Heart left ventricle (tissue), 13 donors: ENCODE measurements around the gene KRTAP5-1.
"Not testable (repeated sequence)": the region's sequence is repeated elsewhere in the genome, so short reads cannot be mapped to it uniquely, and the experiment has no call there.

Experiments used
- POLR2A ChIP-seq, 2 donors: fragments of 450-650 bp; IDR thresholded peaks; one replicate each; pipeline ENCODE4 v1.6.1; 2017; ENCODE audit warnings: antibody characterized with exemption in 2 of 2, mild to moderate bottlenecking in 2 of 2, moderate library complexity in 2 of 2
- TF ChIP-seq, protein P1 (sequence below), 12 donors: fragments of 200-600 bp; sonication (generic) in 4 of 12; IDR thresholded peaks; one replicate each; pipeline versions ENCODE4 v1.5.0 to v1.8.0; 2018 to 2022; ENCODE audit warnings: antibody characterized with exemption in 12 of 12, mild to moderate bottlenecking in 5 of 12
- donor health status: ischemic (EF 13 %, LVEDD 7.1; RV severe dilation, severe dysfunction).
- donor health status: DM: no; HTN: yes; CAD: no.
- donor health status: DM: no; HTN: no; CAD: no.
- donor health status: ischemic (EF 25% LVEDD 6.9; RV normal size, moderate dysfunction).
- donor health status: ischemic (EF 25% LVEDD 5.7; RV mildly dilated, moderate dysfunction).
- donor health status: ischemic (EF 35%, LVEDD 5.7; RV mildly dilated, moderate dysfunction).
- donor health status: nonischemic (EF 11% LVEDD 7.7; RV severe dilation, severe dysfunction).
- donor health status: DM: yes; HTN: yes; CAD: no.
- donor health status: PGD.
- donor health status: ischemic (EF 29% LVEDD 5.4; RV normal size, mild dysfunction).
- donor health status: nonischemic (EF 23%, LVEDD 6.1; RV moderate dilation, normal function).

DNA sequence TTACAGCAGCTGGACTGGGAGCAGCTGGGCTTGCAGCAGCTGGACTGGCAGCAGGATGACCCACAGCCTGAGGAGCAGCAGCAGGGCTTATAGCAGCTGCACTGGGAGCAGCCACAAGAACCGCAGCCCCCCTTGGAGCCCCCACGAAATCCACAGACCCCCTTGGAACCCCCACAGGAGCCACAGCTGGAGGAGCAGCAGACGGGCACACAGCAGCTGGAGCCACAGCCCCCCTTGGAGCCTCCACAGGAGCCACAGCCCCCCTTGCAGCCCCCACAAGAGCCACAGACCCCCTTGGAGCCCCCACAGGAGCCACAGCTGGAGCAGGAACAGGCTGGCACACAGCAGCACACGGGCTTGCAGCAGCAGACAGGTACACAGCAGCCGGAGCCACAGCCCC, 22.8 kb upstream of the KRTAP5-1 start:
- TF ChIP-seq, protein P1, sequence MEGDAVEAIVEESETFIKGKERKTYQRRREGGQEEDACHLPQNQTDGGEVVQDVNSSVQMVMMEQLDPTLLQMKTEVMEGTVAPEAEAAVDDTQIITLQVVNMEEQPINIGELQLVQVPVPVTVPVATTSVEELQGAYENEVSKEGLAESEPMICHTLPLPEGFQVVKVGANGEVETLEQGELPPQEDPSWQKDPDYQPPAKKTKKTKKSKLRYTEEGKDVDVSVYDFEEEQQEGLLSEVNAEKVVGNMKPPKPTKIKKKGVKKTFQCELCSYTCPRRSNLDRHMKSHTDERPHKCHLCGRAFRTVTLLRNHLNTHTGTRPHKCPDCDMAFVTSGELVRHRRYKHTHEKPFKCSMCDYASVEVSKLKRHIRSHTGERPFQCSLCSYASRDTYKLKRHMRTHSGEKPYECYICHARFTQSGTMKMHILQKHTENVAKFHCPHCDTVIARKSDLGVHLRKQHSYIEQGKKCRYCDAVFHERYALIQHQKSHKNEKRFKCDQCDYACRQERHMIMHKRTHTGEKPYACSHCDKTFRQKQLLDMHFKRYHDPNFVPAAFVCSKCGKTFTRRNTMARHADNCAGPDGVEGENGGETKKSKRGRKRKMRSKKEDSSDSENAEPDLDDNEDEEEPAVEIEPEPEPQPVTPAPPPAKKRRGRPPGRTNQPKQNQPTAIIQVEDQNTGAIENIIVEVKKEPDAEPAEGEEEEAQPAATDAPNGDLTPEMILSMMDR (IDR thresholded peaks at IDR 0.05), result not testable (repeated sequence)
- TF ChIP-seq POLR2A (IDR thresholded peaks at IDR 0.05), result not testable (repeated sequence)
